Endodermal cell (in vitro differentiated cells): ENCODE measurements around the gene C6orf62. TPM values are rescaled to one million over a fixed set of nuclear protein-coding genes. Genes with fewer than 3 reads are reported as not detected.

ENCODE experiments used
- DNase-seq: peaks from one replicate; pipeline ENCODE4 v3.0.0-alpha.2; 2017
- H3K27ac ChIP-seq: 2 replicates; pipeline ENCODE4 v1.5.1; 2013; ENCODE audit warnings: mild to moderate bottlenecking, low read depth, low read length, moderate library complexity
- H3K27me3 ChIP-seq: 2 replicates; pipeline ENCODE4 v1.6.1; 2013; ENCODE audit warnings: mild to moderate bottlenecking, low read length, moderate library complexity; ENCODE audit not compliant: insufficient read depth, control insufficient read depth, poor library complexity, severe bottlenecking
- H3K36me3 ChIP-seq: 2 replicates; pipeline ENCODE4 v1.7.0; 2013; ENCODE audit warnings: mild to moderate bottlenecking, low read length, moderate library complexity; ENCODE audit not compliant: control insufficient read depth, insufficient read depth
- H3K4me1 ChIP-seq: one replicate; pipeline ENCODE4 v1.7.0; 2013; ENCODE audit warnings: low read length; ENCODE audit not compliant: control insufficient read depth, insufficient read depth
- H3K4me3 ChIP-seq: 2 replicates; pipeline ENCODE4 v1.5.1; 2013; ENCODE audit warnings: mild to moderate bottlenecking, low read length, moderate library complexity
- H3K9ac ChIP-seq: 2 replicates; pipeline ENCODE4 v1.6.1; 2013; ENCODE audit warnings: mild to moderate bottlenecking, low read length, moderate library complexity; ENCODE audit not compliant: poor library complexity, severe bottlenecking; ENCODE audit errors: extremely low read depth
- H3K9me3 ChIP-seq: 2 replicates; pipeline ENCODE4 v1.6.1; 2013; ENCODE audit warnings: mild to moderate bottlenecking, low read length, moderate library complexity; ENCODE audit not compliant: control insufficient read depth
- H3K27ac Mint-ChIP-seq: 2 replicates; pipeline ENCODE4 v1.8.0; 2020; ENCODE audit warnings: mixed read lengths
- H3K27me3 Mint-ChIP-seq: 2 replicates; pipeline ENCODE4 v1.8.0; 2021; ENCODE audit warnings: mild to moderate bottlenecking, mixed read lengths; ENCODE audit not compliant: insufficient read depth
- H3K36me3 Mint-ChIP-seq: 2 replicates; pipeline ENCODE4 v1.8.0; 2020; ENCODE audit warnings: low read depth, mixed read lengths
- H3K4me1 Mint-ChIP-seq: 2 replicates; pipeline ENCODE4 v1.8.0; 2020; ENCODE audit warnings: mixed read lengths
- H3K4me3 Mint-ChIP-seq: 2 replicates; pipeline ENCODE4 v1.8.0; 2020; ENCODE audit warnings: mild to moderate bottlenecking, moderate library complexity, mixed read lengths
- H3K9me3 Mint-ChIP-seq: 2 replicates; pipeline ENCODE4 v1.8.0; 2020; ENCODE audit warnings: mild to moderate bottlenecking, mixed read lengths
- CTCF ChIP-seq: fragments of 200-600 bp; sonication (generic); conservative IDR thresholded peaks from 2 replicates; pipeline ENCODE4 v1.5.0; 2021; ENCODE audit warnings: antibody characterized with exemption, mild to moderate bottlenecking
- WGBS, 2 experiments: methylation state at CpG; one replicate each; pipeline versions ENCODE4 v1.1.5 to v1.1.7; 2013; ENCODE audit warnings: missing lambda C conversion rate in 2 of 2, mixed read lengths in 1 of 2; ENCODE audit not compliant: insufficient coverage in 1 of 2, insufficient read length in 1 of 2; 5-methylcytosine and 5-hydroxymethylcytosine counted together
- total RNA-seq, 2 donors: library from RNA; stranded (reverse); fragmentation: NEBNext Ultra II Directional in 1 of 2; extraction: Animal tissue kit (Norgen Biotek cat#: 25700) in 1 of 2; gene quantifications; 2 replicates in 1 of 2; 3 replicates in 1 of 2; pipeline ENCODE4 v1.2.1, GENCODE V29; 2021

C6orf62 gene
- total RNA-seq, 2 donors from 2014 or later, result 106 to 120 TPM

DNA sequence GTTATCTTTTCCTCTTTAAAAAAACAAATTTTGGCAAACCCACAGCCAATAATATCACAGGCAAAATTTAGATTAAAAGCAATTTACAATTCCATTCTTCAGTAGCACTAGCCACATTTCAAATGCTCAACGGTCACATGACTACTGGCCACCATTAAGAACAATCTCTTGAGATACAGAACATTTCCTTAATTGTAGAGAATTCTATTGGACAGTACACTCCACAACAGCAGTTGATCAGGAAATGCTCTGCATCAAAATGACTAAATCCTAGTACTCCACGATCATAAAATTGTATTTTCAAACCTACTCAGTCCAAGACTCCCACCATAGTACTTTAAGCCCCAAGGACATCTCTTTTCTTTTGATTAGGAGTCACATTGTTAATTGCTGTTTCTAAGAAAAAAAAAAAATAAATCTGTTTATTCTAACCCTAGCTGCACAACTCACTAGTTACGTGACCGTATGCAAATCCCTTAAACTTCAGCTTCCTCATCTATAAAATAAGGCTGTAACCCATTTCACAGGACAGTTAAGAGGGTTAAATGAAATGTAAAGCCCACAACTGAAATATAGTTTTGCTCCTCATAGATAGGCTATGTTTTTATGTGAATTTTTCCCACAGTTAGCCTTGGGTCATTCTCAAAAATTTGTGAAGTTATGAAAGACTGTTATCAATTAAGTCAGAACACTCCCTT lies 9.8 kb downstream of the C6orf62 start:
- no peak overlapping the region for H3K27ac Mint-ChIP-seq
- Histone ChIP-seq H3K36me3 (peaks cover 98% of the 10 kb centered on the region), H3K9me3 (no peaks in the 10 kb centered on the region), H3K4me1 (no peaks in the 10 kb centered on the region), H3K4me3 (no peak overlapping the region), H3K27ac (no peak overlapping the region), H3K9ac (no peak overlapping the region), H3K27me3 (no peaks in the 10 kb centered on the region)
- H3K4me3 Mint-ChIP-seq, result no peak overlapping the region
- no peaks in the 10 kb centered on the region for H3K27me3 Mint-ChIP-seq
- peaks cover 7% of the 10 kb centered on the region for H3K4me1 Mint-ChIP-seq
- WGBS, 2 experiments, result 98% methylated on average over 4 of the region's 4 CpGs; no CpG with 5 or more reads in 1 of the 2 experiments
- H3K36me3 Mint-ChIP-seq, result peaks cover 83% of the 10 kb centered on the region
- H3K9me3 Mint-ChIP-seq, result no peaks in the 10 kb centered on the region
- DNase-seq, result no peak
- no peak for TF ChIP-seq CTCF

DNA sequence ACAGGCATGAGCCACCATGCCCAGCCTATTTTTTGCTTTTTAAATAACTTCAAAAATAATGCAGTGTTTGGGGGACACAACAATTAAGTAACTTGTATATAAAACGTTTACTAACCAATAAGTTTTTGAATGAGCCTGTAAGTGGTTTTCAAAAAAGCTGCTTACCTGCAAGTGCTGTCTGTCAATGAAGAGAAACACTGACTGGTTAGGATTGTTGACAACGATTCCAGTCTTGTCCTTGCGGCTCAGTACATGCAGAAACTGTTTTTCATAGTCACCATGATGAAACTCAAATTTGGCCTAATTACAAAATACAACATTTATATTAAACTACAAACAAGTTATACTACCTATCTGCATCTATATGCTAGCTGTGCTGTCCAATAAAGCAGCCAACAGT lies 10.3 kb downstream of the C6orf62 start:
- Histone ChIP-seq H3K4me3 (no peak overlapping the region), H3K36me3 (peaks cover 98% of the 10 kb centered on the region), H3K9me3 (no peaks in the 10 kb centered on the region), H3K9ac (no peak overlapping the region), H3K27ac (no peak overlapping the region), H3K4me1 (no peaks in the 10 kb centered on the region), H3K27me3 (no peaks in the 10 kb centered on the region)
- H3K4me3 Mint-ChIP-seq, result no peak overlapping the region
- 91 to 97% methylated on average over 1 to 3 of the region's 3 CpGs for WGBS, 2 experiments
- no peak overlapping the region for H3K27ac Mint-ChIP-seq
- peaks cover 9% of the 10 kb centered on the region for H3K4me1 Mint-ChIP-seq
- no peaks in the 10 kb centered on the region for H3K9me3 Mint-ChIP-seq
- H3K27me3 Mint-ChIP-seq, result no peaks in the 10 kb centered on the region
- DNase-seq, result no peak
- peaks cover 83% of the 10 kb centered on the region for H3K36me3 Mint-ChIP-seq
- no peak for TF ChIP-seq CTCF

- H3K9me3 ChIP-seq, result no peaks in the 10 kb centered on the region
- H3K36me3 ChIP-seq, result peaks cover 75% of the 10 kb centered on the region
- no peak overlapping the region for H3K4me3 Mint-ChIP-seq
- DNase-seq, result no peak
- no peak overlapping the region for H3K27ac Mint-ChIP-seq
- no peak overlapping the region for H3K9ac ChIP-seq
- H3K4me1 ChIP-seq, result no peaks in the 10 kb centered on the region
- no peak for TF ChIP-seq CTCF
- no peak overlapping the region for H3K4me3 ChIP-seq
- H3K27me3 Mint-ChIP-seq, result no peaks in the 10 kb centered on the region
- no peak overlapping the region for H3K27ac ChIP-seq
- no peaks in the 10 kb centered on the region for H3K27me3 ChIP-seq
- H3K9me3 Mint-ChIP-seq, result no peaks in the 10 kb centered on the region
- peaks cover 65% of the 10 kb centered on the region for H3K36me3 Mint-ChIP-seq
- H3K4me1 Mint-ChIP-seq, result peaks cover 26% of the 10 kb centered on the region
Measured at GRCh38 chr6:24704468-24704867, 14.5 kb downstream of the C6orf62 start.
